HG02973 (cell line): ENCODE results near the gene UNC13C.

Experiments
- ATAC-seq: cut with Tn5 transposase; IDR thresholded peaks from one replicate; pipeline ENCODE4 v1.9.1; 2021; ENCODE audit warnings: moderate library complexity; ENCODE audit not compliant: unreplicated experiment

UNC13C gene

GRCh38 chr15:54619180-54619579, 640.9 kb downstream of the UNC13C start:
- ATAC-seq = no peak

- no peak for ATAC-seq
Observed at GRCh38 chr15:54620916-54621315, 642.7 kb downstream of the UNC13C start.

GRCh38 chr15:54636147-54636546, 657.9 kb downstream of the UNC13C start:
- no peak for ATAC-seq

- ATAC-seq = no peak
Observed at GRCh38 chr15:54638666-54639065, 660.4 kb downstream of the UNC13C start.

- no peak for ATAC-seq
Observed at GRCh38 chr15:54640873-54641272, 662.6 kb downstream of the UNC13C start.

- no peak for ATAC-seq
Observed at GRCh38 chr15:54644796-54645195, 666.6 kb downstream of the UNC13C start.

- ATAC-seq = no peak
Observed at GRCh38 chr15:54659646-54660045, 681.4 kb downstream of the UNC13C start.

- no peak for ATAC-seq
Observed at GRCh38 chr15:54660356-54660755, 682.1 kb downstream of the UNC13C start.

GRCh38 chr15:54675241-54675640, 697.0 kb downstream of the UNC13C start:
- ATAC-seq = no peak

- ATAC-seq = no peak
Observed at GRCh38 chr15:54681584-54681983, 703.3 kb downstream of the UNC13C start.
